Rectal smooth muscle tissue (tissue), 1 donor: ENCODE measurements around the gene IQCE.
A peak's percentile ranks its signal among the peaks of the same experiment; 100 is the strongest.

ENCODE experiments used
- H3K27ac ChIP-seq: one replicate; pipeline ENCODE4 v1.7.0; 2013; ENCODE audit warnings: low read depth, low read length, inconsistent platforms
- H3K27me3 ChIP-seq: one replicate; pipeline ENCODE4 v1.7.0; 2013; ENCODE audit warnings: low read length; ENCODE audit not compliant: control insufficient read depth, insufficient read depth
- H3K36me3 ChIP-seq: one replicate; pipeline ENCODE4 v1.7.0; 2013; ENCODE audit warnings: low read length; ENCODE audit not compliant: control insufficient read depth, insufficient read depth
- H3K4me1 ChIP-seq: one replicate; pipeline ENCODE4 v1.7.0; 2013; ENCODE audit warnings: low read length; ENCODE audit not compliant: control insufficient read depth, insufficient read depth
- H3K4me3 ChIP-seq: one replicate; pipeline ENCODE4 v1.7.0; 2013; ENCODE audit warnings: low read length
- H3K9ac ChIP-seq: one replicate; pipeline ENCODE4 v1.7.0; 2013; ENCODE audit warnings: low read length

IQCE gene

GRCh38 chr7:2629746-2630681 lies 71.2 kb downstream of the IQCE start:
- Histone ChIP-seq H3K36me3 (no peaks in the 10 kb centered on the region), H3K27me3 (no peaks in the 10 kb centered on the region), H3K27ac (no peak overlapping the region), H3K4me1 (peaks cover 18% of the 10 kb centered on the region), H3K9ac (no peak overlapping the region), H3K4me3 (no peak overlapping the region)

- H3K36me3 ChIP-seq: no peaks in the 10 kb centered on the region
- H3K9ac ChIP-seq: peak within 1 kb of the TSS; percentile 77
- peak within 1 kb of the TSS; percentile 59 for H3K27ac ChIP-seq
- no peaks in the 10 kb centered on the region for H3K27me3 ChIP-seq
- H3K4me1 ChIP-seq: peaks cover 25% of the 10 kb centered on the region
- peak within 1 kb of the TSS; percentile 87 for H3K4me3 ChIP-seq
Observed at GRCh38 chr7:2631946-2632732, 73.4 kb downstream of the IQCE start, which contains the start of gene TTYH3. Gene TTYH3 (plus strand): TSS chr7:2631986. CDS start chr7:2632156, 170 bp downstream.

GRCh38 chr7:2632733-2633537 lies 74.2 kb downstream of the IQCE start:
- Histone ChIP-seq H3K27ac (peak overlapping the region; percentile 59), H3K4me3 (peak overlapping the region; percentile 87), H3K9ac (peak overlapping the region; percentile 77), H3K4me1 (peaks cover 25% of the 10 kb centered on the region), H3K27me3 (no peaks in the 10 kb centered on the region), H3K36me3 (no peaks in the 10 kb centered on the region)

GRCh38 chr7:2633538-2634266 lies 74.9 kb downstream of the IQCE start:
- H3K4me1 ChIP-seq: peaks cover 31% of the 10 kb centered on the region
- H3K27me3 ChIP-seq: no peaks in the 10 kb centered on the region
- peak overlapping the region; percentile 87 for H3K4me3 ChIP-seq
- no peaks in the 10 kb centered on the region for H3K36me3 ChIP-seq
- H3K9ac ChIP-seq: peak overlapping the region; percentile 7
- H3K27ac ChIP-seq: peak overlapping the region; percentile 18

- Histone ChIP-seq H3K4me3 (peak overlapping the region; percentile 87), H3K4me1 (peaks cover 35% of the 10 kb centered on the region), H3K9ac (no peak overlapping the region), H3K27ac (peak overlapping the region; percentile 18), H3K27me3 (no peaks in the 10 kb centered on the region), H3K36me3 (no peaks in the 10 kb centered on the region)
Observed at GRCh38 chr7:2634267-2635145, 75.7 kb downstream of the IQCE start.

- Histone ChIP-seq H3K9ac (no peak overlapping the region), H3K27ac (no peak overlapping the region), H3K4me1 (peaks cover 35% of the 10 kb centered on the region), H3K4me3 (no peak overlapping the region), H3K36me3 (no peaks in the 10 kb centered on the region), H3K27me3 (no peaks in the 10 kb centered on the region)
Observed at GRCh38 chr7:2635148-2635668, 76.4 kb downstream of the IQCE start.

GRCh38 chr7:2635810-2636701 lies 77.3 kb downstream of the IQCE start:
- no peak overlapping the region for H3K4me3 ChIP-seq
- H3K4me1 ChIP-seq: peaks cover 39% of the 10 kb centered on the region
- H3K9ac ChIP-seq: no peak overlapping the region
- H3K27ac ChIP-seq: peak overlapping the region; percentile 55
- no peaks in the 10 kb centered on the region for H3K27me3 ChIP-seq
- no peaks in the 10 kb centered on the region for H3K36me3 ChIP-seq

GRCh38 chr7:2637066-2637471 lies 78.3 kb downstream of the IQCE start:
- Histone ChIP-seq H3K4me3 (no peak overlapping the region), H3K9ac (no peak overlapping the region), H3K4me1 (peaks cover 42% of the 10 kb centered on the region), H3K27me3 (no peaks in the 10 kb centered on the region), H3K27ac (no peak overlapping the region), H3K36me3 (no peaks in the 10 kb centered on the region)

- Histone ChIP-seq H3K4me3 (no peak overlapping the region), H3K27me3 (no peaks in the 10 kb centered on the region), H3K36me3 (no peaks in the 10 kb centered on the region), H3K9ac (no peak overlapping the region), H3K27ac (no peak overlapping the region), H3K4me1 (peaks cover 38% of the 10 kb centered on the region)
Observed at GRCh38 chr7:2637505-2638223, 78.9 kb downstream of the IQCE start.
